Neural cell (in vitro differentiated cells): ENCODE data around the gene HPS6. TPM values are rescaled to one million over a fixed set of nuclear protein-coding genes. Genes with fewer than 3 reads are reported as not detected.
A peak's percentile ranks its signal among the peaks of the same experiment; 100 is the strongest.

Source experiments
- H2AFZ ChIP-seq: fragments of 200-600, 300-800 bp; sonication (generic), shearing (Covaris generic); 2 replicates; pipeline ENCODE4 v1.6.0; 2014; ENCODE audit warnings: low read depth, mild to moderate bottlenecking, antibody characterized with exemption, low read length, moderate library complexity
- H3F3A ChIP-seq: fragments of 200-600 bp; shearing (Covaris generic); 2 replicates; pipeline ENCODE4 v1.6.1; 2016; ENCODE audit warnings: mild to moderate bottlenecking, moderate library complexity, mixed read lengths, antibody characterized with exemption, low read length; ENCODE audit not compliant: insufficient read depth, poor library complexity, severe bottlenecking
- H3K27ac ChIP-seq: fragments of 200-600, 300-800 bp; sonication (generic), shearing (Covaris generic); 2 replicates; pipeline ENCODE4 v1.5.1; 2014; ENCODE audit warnings: mild to moderate bottlenecking, low read length, moderate library complexity
- H3K27me3 ChIP-seq: fragments of 300-800, 200-600 bp; sonication (generic), shearing (Covaris generic); 2 replicates; pipeline ENCODE4 v1.6.0; 2014; ENCODE audit warnings: mild to moderate bottlenecking, low read depth, low read length, moderate library complexity; ENCODE audit not compliant: insufficient read depth
- H3K36me3 ChIP-seq: fragments of 300-800, 200-600 bp; sonication (generic), shearing (Covaris generic); 2 replicates; pipeline ENCODE4 v1.5.1; 2014; ENCODE audit warnings: mild to moderate bottlenecking, antibody characterized with exemption, low read length, moderate library complexity; ENCODE audit not compliant: insufficient read depth
- H3K4me2 ChIP-seq: fragments of 300-800, 200-600 bp; sonication (generic), shearing (Covaris generic); 2 replicates; pipeline ENCODE4 v1.6.0; 2014; ENCODE audit warnings: mild to moderate bottlenecking, low read length
- H3K4me3 ChIP-seq: fragments of 300-800, 200-600 bp; sonication (generic), shearing (Covaris generic); 2 replicates; pipeline ENCODE4 v1.5.1; 2014; ENCODE audit warnings: mild to moderate bottlenecking, low read length, moderate library complexity
- H3K79me2 ChIP-seq: fragments of 200-600 bp; shearing (Covaris generic); replicated peaks from 2 replicates; pipeline ENCODE4 v1.6.0; 2014; ENCODE audit warnings: mild to moderate bottlenecking, low read length, moderate library complexity; ENCODE audit not compliant: insufficient read depth
- H3K9ac ChIP-seq: fragments of 300-800, 200-600 bp; sonication (generic), shearing (Covaris generic); 2 replicates; pipeline ENCODE4 v1.6.1; 2016; ENCODE audit warnings: mild to moderate bottlenecking, low read length, mixed read lengths
- H3K9me2 ChIP-seq: fragments of 200-600 bp; shearing (Covaris generic); 2 replicates; pipeline ENCODE4 v1.6.1; 2016; ENCODE audit warnings: mild to moderate bottlenecking, low read length, mixed read lengths; ENCODE audit not compliant: insufficient read depth
- H3K9me3 ChIP-seq: fragments of 200-600, 300-800 bp; sonication (generic), shearing (Covaris generic); 2 replicates; pipeline ENCODE4 v1.6.1; 2016; ENCODE audit warnings: mild to moderate bottlenecking, mixed run types, low read length, moderate library complexity, mixed read lengths
- H4K20me1 ChIP-seq: fragments of 200-600 bp; shearing (Covaris generic); 2 replicates; pipeline ENCODE4 v1.6.1; 2016; ENCODE audit warnings: mild to moderate bottlenecking, mixed run types; ENCODE audit not compliant: insufficient read depth
- EP300 ChIP-seq: fragments of 450-650 bp; conservative IDR thresholded peaks from 2 replicates; pipeline ENCODE4 v1.6.1; 2014; ENCODE audit warnings: antibody characterized with exemption, mild to moderate bottlenecking, moderate library complexity; ENCODE audit not compliant: poor library complexity, severe bottlenecking
- EZH2 ChIP-seq: fragments of 200-600, 300-800 bp; shearing (Covaris generic), sonication (generic); IDR thresholded peaks from 2 replicates; pipeline ENCODE4 v1.6.1; 2014; ENCODE audit warnings: antibody characterized with exemption, low read length, borderline replicate concordance, mild to moderate bottlenecking; ENCODE audit not compliant: insufficient read depth, poor library complexity, severe bottlenecking
- MXI1 ChIP-seq: fragments of 450-650 bp; conservative IDR thresholded peaks from 2 replicates; pipeline ENCODE4 v1.6.1; 2014; ENCODE audit warnings: antibody characterized with exemption, mild to moderate bottlenecking; ENCODE audit not compliant: poor library complexity, severe bottlenecking
- POLR2AphosphoS5 ChIP-seq: IDR thresholded peaks from 2 replicates; pipeline ENCODE4 v1.6.1; 2012
- RAD21 ChIP-seq: fragments of 450-650 bp; conservative IDR thresholded peaks from 2 replicates; pipeline ENCODE4 v1.6.1; 2014; ENCODE audit warnings: antibody characterized with exemption, mild to moderate bottlenecking, moderate library complexity
- SMC3 ChIP-seq: fragments of 450-650 bp; conservative IDR thresholded peaks from 2 replicates; pipeline ENCODE4 v1.6.1; 2014; ENCODE audit warnings: antibody characterized with exemption, mild to moderate bottlenecking, moderate library complexity; ENCODE audit not compliant: poor library complexity
- TAF1 ChIP-seq: IDR thresholded peaks from 2 replicates; pipeline ENCODE4 v1.6.1; 2012; ENCODE audit warnings: low read depth
- polyA plus RNA-seq: library from polyadenylated mRNA; depleted of rRNA; stranded (reverse); fragments of >200 nt; gene quantifications from 2 replicates; pipeline ENCODE4 v1.2.3, GENCODE V29; 2014
- TF ChIP-seq, protein P1 (sequence below): IDR thresholded peaks from 2 replicates; pipeline ENCODE4 v1.6.1; 2012; ENCODE audit warnings: borderline replicate concordance
- TF ChIP-seq, protein P2 (sequence below): fragments of 450-650 bp; IDR thresholded peaks from 2 replicates; pipeline ENCODE4 v1.5.1; 2014; ENCODE audit warnings: antibody characterized with exemption, mild to moderate bottlenecking, moderate library complexity; ENCODE audit not compliant: poor library complexity, severe bottlenecking

Gene HPS6
- polyA plus RNA-seq, 1 donor from 2014 or later: 9.6 TPM

DNA sequence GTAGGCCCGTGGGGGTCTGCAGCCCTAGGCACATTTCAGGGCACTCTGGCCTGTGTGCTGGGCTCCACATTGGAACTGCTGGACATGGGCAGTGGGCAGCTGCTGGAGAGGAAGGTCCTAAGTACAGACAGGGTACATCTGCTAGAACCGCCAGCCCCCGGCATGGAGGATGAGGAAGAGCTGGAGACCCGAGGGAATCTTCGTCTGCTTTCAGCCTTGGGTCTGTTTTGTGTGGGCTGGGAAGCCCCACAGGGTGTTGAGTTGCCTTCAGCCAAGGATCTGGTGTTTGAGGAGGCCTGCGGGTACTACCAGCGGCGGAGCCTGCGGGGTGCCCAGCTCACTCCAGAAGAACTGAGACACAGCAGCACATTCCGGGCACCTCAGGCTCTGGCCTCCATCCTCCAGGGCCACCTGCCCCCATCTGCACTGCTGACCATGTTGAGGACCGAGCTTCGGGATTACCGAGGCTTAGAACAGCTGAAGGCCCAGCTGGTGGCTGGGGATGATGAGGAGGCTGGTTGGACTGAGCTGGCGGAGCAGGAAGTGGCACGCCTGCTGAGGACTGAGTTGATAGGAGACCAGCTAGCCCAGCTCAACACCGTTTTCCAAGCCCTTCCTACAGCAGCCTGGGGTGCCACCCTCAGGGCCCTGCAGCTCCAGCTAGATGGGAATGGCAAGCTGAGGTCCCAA lies 1.4 kb downstream of the HPS6 start:
- no peak overlapping the region for H2AFZ ChIP-seq
- peak overlapping the region; percentile 85 for H3K9ac ChIP-seq
- peak overlapping the region; percentile 90 for H3K4me3 ChIP-seq
- H3K27ac ChIP-seq: no peak overlapping the region
- H3K9me2 ChIP-seq: no peaks in the 10 kb centered on the region
- no peaks in the 10 kb centered on the region for H3F3A ChIP-seq
- no peaks in the 10 kb centered on the region for H3K9me3 ChIP-seq
- no peaks in the 10 kb centered on the region for H3K36me3 ChIP-seq
- no peaks in the 10 kb centered on the region for H3K27me3 ChIP-seq
- H4K20me1 ChIP-seq: no peaks in the 10 kb centered on the region
- TF ChIP-seq EP300: no peak
- no peak for TF ChIP-seq POLR2AphosphoS5
- no peak for TF ChIP-seq EZH2
- no peak for TF ChIP-seq MXI1
- TF ChIP-seq TAF1: no peak
- TF ChIP-seq RAD21: no peak
- TF ChIP-seq, protein P1, sequence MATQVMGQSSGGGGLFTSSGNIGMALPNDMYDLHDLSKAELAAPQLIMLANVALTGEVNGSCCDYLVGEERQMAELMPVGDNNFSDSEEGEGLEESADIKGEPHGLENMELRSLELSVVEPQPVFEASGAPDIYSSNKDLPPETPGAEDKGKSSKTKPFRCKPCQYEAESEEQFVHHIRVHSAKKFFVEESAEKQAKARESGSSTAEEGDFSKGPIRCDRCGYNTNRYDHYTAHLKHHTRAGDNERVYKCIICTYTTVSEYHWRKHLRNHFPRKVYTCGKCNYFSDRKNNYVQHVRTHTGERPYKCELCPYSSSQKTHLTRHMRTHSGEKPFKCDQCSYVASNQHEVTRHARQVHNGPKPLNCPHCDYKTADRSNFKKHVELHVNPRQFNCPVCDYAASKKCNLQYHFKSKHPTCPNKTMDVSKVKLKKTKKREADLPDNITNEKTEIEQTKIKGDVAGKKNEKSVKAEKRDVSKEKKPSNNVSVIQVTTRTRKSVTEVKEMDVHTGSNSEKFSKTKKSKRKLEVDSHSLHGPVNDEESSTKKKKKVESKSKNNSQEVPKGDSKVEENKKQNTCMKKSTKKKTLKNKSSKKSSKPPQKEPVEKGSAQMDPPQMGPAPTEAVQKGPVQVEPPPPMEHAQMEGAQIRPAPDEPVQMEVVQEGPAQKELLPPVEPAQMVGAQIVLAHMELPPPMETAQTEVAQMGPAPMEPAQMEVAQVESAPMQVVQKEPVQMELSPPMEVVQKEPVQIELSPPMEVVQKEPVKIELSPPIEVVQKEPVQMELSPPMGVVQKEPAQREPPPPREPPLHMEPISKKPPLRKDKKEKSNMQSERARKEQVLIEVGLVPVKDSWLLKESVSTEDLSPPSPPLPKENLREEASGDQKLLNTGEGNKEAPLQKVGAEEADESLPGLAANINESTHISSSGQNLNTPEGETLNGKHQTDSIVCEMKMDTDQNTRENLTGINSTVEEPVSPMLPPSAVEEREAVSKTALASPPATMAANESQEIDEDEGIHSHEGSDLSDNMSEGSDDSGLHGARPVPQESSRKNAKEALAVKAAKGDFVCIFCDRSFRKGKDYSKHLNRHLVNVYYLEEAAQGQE: no peak
- no peak for TF ChIP-seq SMC3
- TF ChIP-seq, protein P2, sequence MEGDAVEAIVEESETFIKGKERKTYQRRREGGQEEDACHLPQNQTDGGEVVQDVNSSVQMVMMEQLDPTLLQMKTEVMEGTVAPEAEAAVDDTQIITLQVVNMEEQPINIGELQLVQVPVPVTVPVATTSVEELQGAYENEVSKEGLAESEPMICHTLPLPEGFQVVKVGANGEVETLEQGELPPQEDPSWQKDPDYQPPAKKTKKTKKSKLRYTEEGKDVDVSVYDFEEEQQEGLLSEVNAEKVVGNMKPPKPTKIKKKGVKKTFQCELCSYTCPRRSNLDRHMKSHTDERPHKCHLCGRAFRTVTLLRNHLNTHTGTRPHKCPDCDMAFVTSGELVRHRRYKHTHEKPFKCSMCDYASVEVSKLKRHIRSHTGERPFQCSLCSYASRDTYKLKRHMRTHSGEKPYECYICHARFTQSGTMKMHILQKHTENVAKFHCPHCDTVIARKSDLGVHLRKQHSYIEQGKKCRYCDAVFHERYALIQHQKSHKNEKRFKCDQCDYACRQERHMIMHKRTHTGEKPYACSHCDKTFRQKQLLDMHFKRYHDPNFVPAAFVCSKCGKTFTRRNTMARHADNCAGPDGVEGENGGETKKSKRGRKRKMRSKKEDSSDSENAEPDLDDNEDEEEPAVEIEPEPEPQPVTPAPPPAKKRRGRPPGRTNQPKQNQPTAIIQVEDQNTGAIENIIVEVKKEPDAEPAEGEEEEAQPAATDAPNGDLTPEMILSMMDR: no peak
- H3K79me2 ChIP-seq: no peaks in the 10 kb centered on the region
- H3K4me2 ChIP-seq: peak overlapping the region; percentile 51

DNA sequence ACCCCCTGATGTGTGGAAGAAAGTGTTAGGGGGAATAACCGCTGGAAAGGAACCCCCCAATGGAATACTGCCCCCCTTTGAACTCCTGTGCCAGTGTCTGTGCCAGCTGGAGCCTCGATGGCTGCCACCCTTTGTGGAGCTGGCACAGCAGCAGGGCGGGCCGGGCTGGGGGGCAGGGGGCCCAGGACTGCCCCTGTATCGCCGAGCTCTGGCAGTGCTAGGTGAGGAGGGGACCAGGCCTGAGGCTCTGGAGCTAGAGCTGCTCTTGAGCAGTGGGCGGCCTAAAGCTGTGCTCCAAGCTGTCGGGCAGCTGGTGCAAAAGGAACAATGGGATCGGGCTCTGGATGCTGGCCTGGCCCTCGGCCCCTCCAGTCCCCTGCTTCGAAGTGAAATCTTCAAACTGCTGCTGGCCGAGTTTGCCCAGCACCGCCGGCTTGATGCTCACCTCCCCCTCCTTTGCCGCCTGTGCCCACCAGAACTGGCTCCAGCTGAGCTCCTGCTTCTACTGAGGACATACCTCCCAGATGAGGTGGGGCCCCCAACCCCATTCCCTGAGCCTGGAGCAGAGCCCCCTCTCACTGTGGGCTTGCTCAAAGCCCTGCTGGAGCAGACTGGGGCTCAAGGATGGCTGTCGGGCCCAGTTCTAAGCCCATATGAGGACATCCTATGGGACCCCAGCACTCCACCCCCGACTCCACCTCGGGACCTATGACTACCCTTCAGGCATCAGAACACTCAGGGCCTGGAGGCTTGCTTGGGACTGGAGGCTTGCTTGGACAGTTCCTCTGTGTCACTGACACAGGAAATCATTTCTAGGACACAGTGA lies 2.2 kb downstream of the HPS6 start:
- no peak overlapping the region for H3K27ac ChIP-seq
- no peaks in the 10 kb centered on the region for H3K36me3 ChIP-seq
- TF ChIP-seq EP300: no peak
- no peak overlapping the region for H3K4me3 ChIP-seq
- H4K20me1 ChIP-seq: no peaks in the 10 kb centered on the region
- H3K27me3 ChIP-seq: no peaks in the 10 kb centered on the region
- no peaks in the 10 kb centered on the region for H3K9me2 ChIP-seq
- no peaks in the 10 kb centered on the region for H3K79me2 ChIP-seq
- H3K4me2 ChIP-seq: no peak overlapping the region
- H3F3A ChIP-seq: no peaks in the 10 kb centered on the region
- H3K9ac ChIP-seq: no peak overlapping the region
- H3K9me3 ChIP-seq: no peaks in the 10 kb centered on the region
- H2AFZ ChIP-seq: no peak overlapping the region
